Adrenal gland (tissue), 5 donors: ENCODE data around the gene LSAMP.

Source experiments
- POLR2A ChIP-seq, 2 donors: fragments of 450-650 bp; IDR thresholded peaks; one replicate each; pipeline ENCODE4 v1.6.1; 2017; ENCODE audit warnings: antibody characterized with exemption in 2 of 2, mild to moderate bottlenecking in 2 of 2, moderate library complexity in 1 of 2
- TF ChIP-seq, protein P1 (sequence below), 6 experiments: fragments of 450-650 bp in 4 of 6; fragments of 200-600 bp in 2 of 6; sonication (generic) in 1 of 6; IDR thresholded peaks; 1 replicate in 5 of 6; 2 replicates in 1 of 6; pipeline versions ENCODE4 v1.5.1 to v1.8.0; 2016 to 2021; ENCODE audit warnings: antibody characterized with exemption in 6 of 6, mild to moderate bottlenecking in 2 of 6, moderate library complexity in 1 of 6
- donor health status: DM: no; HTN: no; CAD: no.

DNA sequence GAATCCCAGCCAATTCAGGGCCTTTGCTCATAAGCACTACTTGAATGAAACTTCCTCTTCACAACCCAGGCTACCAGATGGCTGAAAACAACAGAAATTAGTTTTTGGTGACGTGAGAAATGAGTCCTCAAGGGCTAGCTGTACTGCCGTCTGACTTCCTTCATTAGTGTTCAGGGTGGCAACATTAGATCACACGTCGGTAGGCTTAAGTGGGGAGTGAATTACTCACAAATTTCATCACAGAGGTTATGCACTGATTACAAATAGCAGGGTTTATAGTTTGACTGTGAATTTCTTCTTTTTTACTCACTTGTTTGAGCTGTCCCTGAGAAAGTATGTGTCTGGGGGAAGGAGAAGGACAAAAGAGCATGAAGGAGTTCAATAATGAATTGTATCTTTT, 424.8 kb downstream of the LSAMP start:
- TF ChIP-seq, protein P1, sequence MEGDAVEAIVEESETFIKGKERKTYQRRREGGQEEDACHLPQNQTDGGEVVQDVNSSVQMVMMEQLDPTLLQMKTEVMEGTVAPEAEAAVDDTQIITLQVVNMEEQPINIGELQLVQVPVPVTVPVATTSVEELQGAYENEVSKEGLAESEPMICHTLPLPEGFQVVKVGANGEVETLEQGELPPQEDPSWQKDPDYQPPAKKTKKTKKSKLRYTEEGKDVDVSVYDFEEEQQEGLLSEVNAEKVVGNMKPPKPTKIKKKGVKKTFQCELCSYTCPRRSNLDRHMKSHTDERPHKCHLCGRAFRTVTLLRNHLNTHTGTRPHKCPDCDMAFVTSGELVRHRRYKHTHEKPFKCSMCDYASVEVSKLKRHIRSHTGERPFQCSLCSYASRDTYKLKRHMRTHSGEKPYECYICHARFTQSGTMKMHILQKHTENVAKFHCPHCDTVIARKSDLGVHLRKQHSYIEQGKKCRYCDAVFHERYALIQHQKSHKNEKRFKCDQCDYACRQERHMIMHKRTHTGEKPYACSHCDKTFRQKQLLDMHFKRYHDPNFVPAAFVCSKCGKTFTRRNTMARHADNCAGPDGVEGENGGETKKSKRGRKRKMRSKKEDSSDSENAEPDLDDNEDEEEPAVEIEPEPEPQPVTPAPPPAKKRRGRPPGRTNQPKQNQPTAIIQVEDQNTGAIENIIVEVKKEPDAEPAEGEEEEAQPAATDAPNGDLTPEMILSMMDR (IDR thresholded peaks at IDR 0.05): no peak
- TF ChIP-seq POLR2A (IDR thresholded peaks at IDR 0.05): no peak
